IMR-90 (cell line): ENCODE data around the gene FUCA2.

Experiments
- MXI1 ChIP-seq: IDR thresholded peaks from 2 replicates; pipeline ENCODE4 v1.6.1; 2012; ENCODE audit warnings: low read depth, mild to moderate bottlenecking, low read length, moderate library complexity, borderline replicate concordance
- POLR2A ChIP-seq: IDR thresholded peaks from 2 replicates; pipeline ENCODE4 v1.6.1; 2012; ENCODE audit warnings: mild to moderate bottlenecking, low read depth, low read length
- RAD21 ChIP-seq: IDR thresholded peaks from 2 replicates; pipeline ENCODE4 v1.6.1; 2012; ENCODE audit warnings: low read length, improper control_type of control experiment
- TF ChIP-seq, protein P1 (sequence below): conservative IDR thresholded peaks from 2 replicates; pipeline ENCODE4 v1.5.1; 2012; ENCODE audit warnings: mild to moderate bottlenecking, low read depth, low read length, improper control_type of control experiment

DNA sequence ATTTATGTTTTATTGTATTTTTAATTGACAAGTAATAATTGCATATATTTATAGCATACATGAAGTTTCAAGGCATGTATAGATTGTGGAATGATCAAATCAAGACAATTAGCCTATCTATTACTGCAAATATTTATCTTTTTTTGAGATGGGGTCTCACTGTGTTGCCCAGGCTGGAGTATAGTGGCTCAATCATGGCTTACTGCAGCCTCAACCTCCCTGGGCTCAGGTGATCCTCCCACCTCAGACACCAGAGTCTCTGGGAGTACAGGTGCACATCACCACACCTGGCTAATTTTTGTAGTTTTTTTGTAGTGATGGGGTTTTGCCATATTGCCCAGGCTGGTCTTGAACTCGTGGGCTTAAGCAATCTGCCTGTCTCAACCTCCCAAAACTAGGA is 16.2 kb upstream of the FUCA2 start:
- TF ChIP-seq POLR2A (no peak), MXI1 (no peak), RAD21 (no peak)
- TF ChIP-seq, protein P1, sequence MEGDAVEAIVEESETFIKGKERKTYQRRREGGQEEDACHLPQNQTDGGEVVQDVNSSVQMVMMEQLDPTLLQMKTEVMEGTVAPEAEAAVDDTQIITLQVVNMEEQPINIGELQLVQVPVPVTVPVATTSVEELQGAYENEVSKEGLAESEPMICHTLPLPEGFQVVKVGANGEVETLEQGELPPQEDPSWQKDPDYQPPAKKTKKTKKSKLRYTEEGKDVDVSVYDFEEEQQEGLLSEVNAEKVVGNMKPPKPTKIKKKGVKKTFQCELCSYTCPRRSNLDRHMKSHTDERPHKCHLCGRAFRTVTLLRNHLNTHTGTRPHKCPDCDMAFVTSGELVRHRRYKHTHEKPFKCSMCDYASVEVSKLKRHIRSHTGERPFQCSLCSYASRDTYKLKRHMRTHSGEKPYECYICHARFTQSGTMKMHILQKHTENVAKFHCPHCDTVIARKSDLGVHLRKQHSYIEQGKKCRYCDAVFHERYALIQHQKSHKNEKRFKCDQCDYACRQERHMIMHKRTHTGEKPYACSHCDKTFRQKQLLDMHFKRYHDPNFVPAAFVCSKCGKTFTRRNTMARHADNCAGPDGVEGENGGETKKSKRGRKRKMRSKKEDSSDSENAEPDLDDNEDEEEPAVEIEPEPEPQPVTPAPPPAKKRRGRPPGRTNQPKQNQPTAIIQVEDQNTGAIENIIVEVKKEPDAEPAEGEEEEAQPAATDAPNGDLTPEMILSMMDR, result no peak
